Osteoblast (primary cell): ENCODE results near the gene ANO6. TPM values are rescaled to one million over a fixed set of nuclear protein-coding genes. Genes with fewer than 3 reads are reported as not detected.
A peak's percentile ranks its signal among the peaks of the same experiment; 100 is the strongest.

Experiments used
- DNase-seq: peaks from one replicate; pipeline ENCODE4 v3.0.0; 2011; ENCODE audit warnings: low spot score, mixed read lengths; ENCODE audit not compliant: insufficient read length; ENCODE audit errors: missing footprints
- H2AFZ ChIP-seq: 2 replicates; pipeline ENCODE4 v1.6.0; 2011; ENCODE audit warnings: mild to moderate bottlenecking, low read length
- H3K27ac ChIP-seq: 2 replicates; pipeline ENCODE4 v1.5.1; 2011; ENCODE audit warnings: mild to moderate bottlenecking, low read depth, low read length, moderate library complexity
- H3K27me3 ChIP-seq: 2 replicates; pipeline ENCODE4 v1.6.0; 2012; ENCODE audit warnings: mild to moderate bottlenecking, control low read depth, inconsistent platforms, low read length, moderate library complexity; ENCODE audit not compliant: insufficient read depth
- H3K36me3 ChIP-seq: 2 replicates; pipeline ENCODE4 v1.5.1; 2011; ENCODE audit warnings: mild to moderate bottlenecking, low read length, control low read depth, moderate library complexity; ENCODE audit not compliant: insufficient read depth
- H3K4me1 ChIP-seq: 2 replicates; pipeline ENCODE4 v1.5.1; 2011; ENCODE audit warnings: mild to moderate bottlenecking, low read length, control low read depth, moderate library complexity; ENCODE audit not compliant: insufficient read depth
- H3K4me2 ChIP-seq: 2 replicates; pipeline ENCODE4 v1.6.0; 2011; ENCODE audit warnings: mild to moderate bottlenecking, low read length; ENCODE audit not compliant: insufficient read depth
- H3K4me3 ChIP-seq: fragments of 200-600 bp; sonication (generic); 3 replicates; pipeline ENCODE4 v1.5.1; 2012; ENCODE audit warnings: mild to moderate bottlenecking, low read length, inconsistent platforms; ENCODE audit not compliant: insufficient read depth
- H3K79me2 ChIP-seq: 2 replicates; pipeline ENCODE4 v1.6.0; 2012; ENCODE audit warnings: mild to moderate bottlenecking, low read length, control low read depth, inconsistent platforms; ENCODE audit not compliant: insufficient read depth
- H3K9me3 ChIP-seq: 2 replicates; pipeline ENCODE4 v1.5.1; 2011; ENCODE audit warnings: low read depth, low read length, control low read depth
- H4K20me1 ChIP-seq: 2 replicates; pipeline ENCODE4 v1.6.0; 2012; ENCODE audit warnings: mild to moderate bottlenecking, low read length, control low read depth; ENCODE audit not compliant: insufficient read depth
- CTCF ChIP-seq: IDR thresholded peaks from 2 replicates; pipeline ENCODE4 v1.5.1; 2011; ENCODE audit warnings: mild to moderate bottlenecking, low read depth, low read length, moderate library complexity; ENCODE audit errors: extremely low read depth
- total RNA-seq: library from RNA; depleted of rRNA; stranded (reverse); fragments of >200 nt; gene quantifications from 2 replicates; pipeline ENCODE4 v1.2.3, GENCODE V29; 2012

Gene ANO6
- total RNA-seq, 1 donor: 49.9 TPM

DNA sequence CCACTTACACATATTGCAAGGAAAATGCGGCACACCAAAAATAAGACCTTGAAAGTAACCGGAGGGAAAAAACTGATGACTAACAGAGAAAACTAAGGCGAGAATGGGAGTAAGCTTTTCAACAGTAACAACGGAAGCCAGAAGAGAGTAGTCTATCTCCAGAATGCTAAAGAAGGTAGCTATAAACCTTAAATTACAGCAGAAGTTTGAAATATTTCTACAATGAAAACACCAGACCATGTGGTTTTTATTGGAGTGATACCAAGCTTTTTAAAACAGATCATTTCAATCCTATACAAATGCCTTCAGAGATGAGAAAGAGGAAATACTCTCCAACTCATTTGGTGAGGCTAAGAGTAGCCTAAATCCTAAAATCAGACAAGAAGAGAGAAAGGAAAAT is 209.5 kb downstream of the ANO6 start:
- H3K4me2 ChIP-seq: peak overlapping the region; percentile 58
- peaks cover 16% of the 10 kb centered on the region for H3K4me1 ChIP-seq
- H3K36me3 ChIP-seq: peaks cover 12% of the 10 kb centered on the region
- peak; percentile 23 for DNase-seq
- H4K20me1 ChIP-seq: no peaks in the 10 kb centered on the region
- no peaks in the 10 kb centered on the region for H3K27me3 ChIP-seq
- TF ChIP-seq CTCF: no peak
- H3K79me2 ChIP-seq: no peaks in the 10 kb centered on the region
- H3K9me3 ChIP-seq: no peaks in the 10 kb centered on the region
- H2AFZ ChIP-seq: no peak overlapping the region
- peak overlapping the region; percentile 45 for H3K27ac ChIP-seq
- H3K4me3 ChIP-seq: no peak overlapping the region

DNA sequence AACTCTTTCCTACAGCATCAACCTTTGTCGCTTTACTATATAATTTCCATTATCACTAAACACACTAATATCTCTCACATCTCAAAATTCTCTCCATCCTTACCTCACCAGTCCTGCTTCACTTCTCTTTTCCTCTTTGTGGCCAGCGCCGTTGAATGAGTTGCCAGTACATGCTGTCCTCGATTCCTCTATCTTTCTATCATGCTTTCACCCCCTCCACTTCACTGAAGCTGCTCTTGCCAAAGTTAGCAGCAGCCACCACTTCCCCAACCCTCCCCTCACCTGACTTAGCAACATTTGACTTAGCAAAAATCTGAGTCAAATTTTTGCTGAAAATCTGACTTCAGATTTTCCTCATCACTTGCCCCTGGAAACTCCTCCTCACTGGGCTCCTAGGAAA is 210.4 kb downstream of the ANO6 start:
- no peak overlapping the region for H2AFZ ChIP-seq
- no peaks in the 10 kb centered on the region for H3K9me3 ChIP-seq
- H3K27ac ChIP-seq: no peak overlapping the region
- DNase-seq: no peak
- no peaks in the 10 kb centered on the region for H3K27me3 ChIP-seq
- H3K79me2 ChIP-seq: no peaks in the 10 kb centered on the region
- H4K20me1 ChIP-seq: no peaks in the 10 kb centered on the region
- no peak overlapping the region for H3K4me2 ChIP-seq
- no peak for TF ChIP-seq CTCF
- H3K4me3 ChIP-seq: no peak overlapping the region
- peaks cover 12% of the 10 kb centered on the region for H3K36me3 ChIP-seq
- H3K4me1 ChIP-seq: peaks cover 16% of the 10 kb centered on the region

- Histone ChIP-seq H3K27me3 (no peaks in the 10 kb centered on the region), H3K4me1 (peaks cover 16% of the 10 kb centered on the region), H3K4me2 (no peak overlapping the region), H3K4me3 (no peak overlapping the region), H3K79me2 (no peaks in the 10 kb centered on the region), H3K27ac (no peak overlapping the region), H3K36me3 (peaks cover 12% of the 10 kb centered on the region), H4K20me1 (no peaks in the 10 kb centered on the region), H2AFZ (no peak overlapping the region), H3K9me3 (no peaks in the 10 kb centered on the region)
- no peak for DNase-seq
- no peak for TF ChIP-seq CTCF
Measured at GRCh38 chr12:45427042-45427441, 211.1 kb downstream of the ANO6 start.

GRCh38 chr12:45429831-45430230 is 213.9 kb downstream of the ANO6 start:
- Histone ChIP-seq H3K4me1 (peaks cover 11% of the 10 kb centered on the region), H3K27ac (no peak overlapping the region), H4K20me1 (no peaks in the 10 kb centered on the region), H3K36me3 (peaks cover 7% of the 10 kb centered on the region), H3K4me2 (no peak overlapping the region), H3K4me3 (no peak overlapping the region), H3K79me2 (no peaks in the 10 kb centered on the region), H3K9me3 (no peaks in the 10 kb centered on the region), H2AFZ (no peak overlapping the region), H3K27me3 (no peaks in the 10 kb centered on the region)
- TF ChIP-seq CTCF: no peak
- no peak for DNase-seq
